ENCODE results near the gene SERINC5. TPM values are rescaled to one million over a fixed set of nuclear protein-coding genes. Genes with fewer than 3 reads are reported as not detected.

The SERINC5 gene
- total RNA-seq, 1 experiment from 2014 or later = 128 TPM

DNA sequence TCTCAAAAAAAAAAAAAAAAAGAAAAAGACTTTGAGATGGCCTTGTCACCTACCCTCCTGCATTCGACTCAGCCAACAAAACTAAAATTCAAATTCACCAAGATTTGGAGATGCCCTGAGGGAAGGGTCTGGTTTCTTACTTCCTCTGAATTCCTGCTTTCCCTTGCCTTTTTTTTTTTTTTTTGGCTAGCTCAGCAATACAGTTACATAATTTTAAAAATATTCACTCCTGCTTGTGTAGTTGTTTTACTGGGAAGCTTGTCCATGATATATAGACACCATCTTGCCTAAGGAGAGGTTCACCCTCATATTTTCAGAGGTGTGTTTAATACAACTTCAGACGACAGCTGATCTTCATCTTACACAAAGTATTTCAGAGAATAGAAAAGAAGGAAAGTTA lies 21.3 kb upstream of the SERINC5 start (continued):
- TF ChIP-seq, protein P1, sequence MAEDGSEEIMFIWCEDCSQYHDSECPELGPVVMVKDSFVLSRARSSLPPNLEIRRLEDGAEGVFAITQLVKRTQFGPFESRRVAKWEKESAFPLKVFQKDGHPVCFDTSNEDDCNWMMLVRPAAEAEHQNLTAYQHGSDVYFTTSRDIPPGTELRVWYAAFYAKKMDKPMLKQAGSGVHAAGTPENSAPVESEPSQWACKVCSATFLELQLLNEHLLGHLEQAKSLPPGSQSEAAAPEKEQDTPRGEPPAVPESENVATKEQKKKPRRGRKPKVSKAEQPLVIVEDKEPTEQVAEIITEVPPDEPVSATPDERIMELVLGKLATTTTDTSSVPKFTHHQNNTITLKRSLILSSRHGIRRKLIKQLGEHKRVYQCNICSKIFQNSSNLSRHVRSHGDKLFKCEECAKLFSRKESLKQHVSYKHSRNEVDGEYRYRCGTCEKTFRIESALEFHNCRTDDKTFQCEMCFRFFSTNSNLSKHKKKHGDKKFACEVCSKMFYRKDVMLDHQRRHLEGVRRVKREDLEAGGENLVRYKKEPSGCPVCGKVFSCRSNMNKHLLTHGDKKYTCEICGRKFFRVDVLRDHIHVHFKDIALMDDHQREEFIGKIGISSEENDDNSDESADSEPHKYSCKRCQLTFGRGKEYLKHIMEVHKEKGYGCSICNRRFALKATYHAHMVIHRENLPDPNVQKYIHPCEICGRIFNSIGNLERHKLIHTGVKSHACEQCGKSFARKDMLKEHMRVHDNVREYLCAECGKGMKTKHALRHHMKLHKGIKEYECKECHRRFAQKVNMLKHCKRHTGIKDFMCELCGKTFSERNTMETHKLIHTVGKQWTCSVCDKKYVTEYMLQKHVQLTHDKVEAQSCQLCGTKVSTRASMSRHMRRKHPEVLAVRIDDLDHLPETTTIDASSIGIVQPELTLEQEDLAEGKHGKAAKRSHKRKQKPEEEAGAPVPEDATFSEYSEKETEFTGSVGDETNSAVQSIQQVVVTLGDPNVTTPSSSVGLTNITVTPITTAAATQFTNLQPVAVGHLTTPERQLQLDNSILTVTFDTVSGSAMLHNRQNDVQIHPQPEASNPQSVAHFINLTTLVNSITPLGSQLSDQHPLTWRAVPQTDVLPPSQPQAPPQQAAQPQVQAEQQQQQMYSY (CRISPR knock-in tag; IDR thresholded peaks at IDR 0.05) = no peak
- TF ChIP-seq ATF2 (CRISPR knock-in tag; IDR thresholded peaks at IDR 0.05; ENCODE audit: borderline replicate concordance, low read depth) = no peak
- no peak for TF ChIP-seq ATF1 (CRISPR knock-in tag; IDR thresholded peaks at IDR 0.05)
- TF ChIP-seq SP1 (CRISPR knock-in tag; conservative IDR thresholded peaks at IDR 0.05) = no peak
- TF ChIP-seq FOXP1 (CRISPR knock-in tag; IDR thresholded peaks at IDR 0.05; ENCODE audit: borderline replicate concordance) = no peak
- TF ChIP-seq, protein P2, sequence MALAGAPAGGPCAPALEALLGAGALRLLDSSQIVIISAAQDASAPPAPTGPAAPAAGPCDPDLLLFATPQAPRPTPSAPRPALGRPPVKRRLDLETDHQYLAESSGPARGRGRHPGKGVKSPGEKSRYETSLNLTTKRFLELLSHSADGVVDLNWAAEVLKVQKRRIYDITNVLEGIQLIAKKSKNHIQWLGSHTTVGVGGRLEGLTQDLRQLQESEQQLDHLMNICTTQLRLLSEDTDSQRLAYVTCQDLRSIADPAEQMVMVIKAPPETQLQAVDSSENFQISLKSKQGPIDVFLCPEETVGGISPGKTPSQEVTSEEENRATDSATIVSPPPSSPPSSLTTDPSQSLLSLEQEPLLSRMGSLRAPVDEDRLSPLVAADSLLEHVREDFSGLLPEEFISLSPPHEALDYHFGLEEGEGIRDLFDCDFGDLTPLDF (CRISPR knock-in tag; IDR thresholded peaks at IDR 0.05) = no peak
- TF ChIP-seq, protein P3, sequence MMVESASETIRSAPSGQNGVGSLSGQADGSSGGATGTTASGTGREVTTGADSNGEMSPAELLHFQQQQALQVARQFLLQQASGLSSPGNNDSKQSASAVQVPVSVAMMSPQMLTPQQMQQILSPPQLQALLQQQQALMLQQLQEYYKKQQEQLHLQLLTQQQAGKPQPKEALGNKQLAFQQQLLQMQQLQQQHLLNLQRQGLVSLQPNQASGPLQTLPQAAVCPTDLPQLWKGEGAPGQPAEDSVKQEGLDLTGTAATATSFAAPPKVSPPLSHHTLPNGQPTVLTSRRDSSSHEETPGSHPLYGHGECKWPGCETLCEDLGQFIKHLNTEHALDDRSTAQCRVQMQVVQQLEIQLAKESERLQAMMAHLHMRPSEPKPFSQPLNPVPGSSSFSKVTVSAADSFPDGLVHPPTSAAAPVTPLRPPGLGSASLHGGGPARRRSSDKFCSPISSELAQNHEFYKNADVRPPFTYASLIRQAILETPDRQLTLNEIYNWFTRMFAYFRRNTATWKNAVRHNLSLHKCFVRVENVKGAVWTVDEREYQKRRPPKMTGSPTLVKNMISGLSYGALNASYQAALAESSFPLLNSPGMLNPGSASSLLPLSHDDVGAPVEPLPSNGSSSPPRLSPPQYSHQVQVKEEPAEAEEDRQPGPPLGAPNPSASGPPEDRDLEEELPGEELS (CRISPR knock-in tag; IDR thresholded peaks at IDR 0.05) = no peak
- TF ChIP-seq NFE2L1 (CRISPR knock-in tag; IDR thresholded peaks at IDR 0.05) = no peak

DNA sequence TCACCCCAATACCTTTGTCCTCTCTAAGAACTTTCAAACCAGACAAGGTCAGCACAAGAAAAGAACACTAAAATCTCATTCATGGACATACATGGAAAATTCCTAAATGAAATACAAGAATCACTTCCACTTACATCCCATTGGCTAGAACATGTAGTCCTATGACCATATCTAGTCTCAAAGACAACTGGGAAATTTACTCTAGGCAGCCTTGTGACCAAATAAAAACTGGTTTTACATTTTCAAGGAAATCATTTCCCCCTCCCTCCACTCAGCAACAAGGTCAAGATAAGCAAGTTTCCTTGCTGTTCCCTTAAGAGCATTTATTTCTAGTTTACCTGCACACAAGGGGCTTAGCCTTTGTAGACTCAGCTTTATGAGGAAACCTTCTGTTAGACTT lies 20.3 kb upstream of the SERINC5 start:
- H3K4me3 Mint-ChIP-seq = no peak overlapping the region
- ChIA-PET CTCF (interaction anchor here (0.7 to 1.2 kb wide), 4 partner anchors 21 to 184 kb away, joined by 3 to 6 read pairs (median 5); partner anchors contain the start of gene SERINC5), POLR2A (no interaction called here)
- no peaks in the 10 kb centered on the region for H3K27me3 Mint-ChIP-seq (ENCODE audit: low read depth)
- ATAC-seq (no peak), DNase-seq (ENCODE audit: low spot score) (no peak)
- H3K27ac Mint-ChIP-seq = no peak overlapping the region
- TF ChIP-seq KAT7 (CRISPR knock-in tag; IDR thresholded peaks at IDR 0.05; ENCODE audit: borderline replicate concordance) (no peak), NFE2L1 (CRISPR knock-in tag; IDR thresholded peaks at IDR 0.05) (no peak), FOXP1 (CRISPR knock-in tag; IDR thresholded peaks at IDR 0.05; ENCODE audit: borderline replicate concordance) (no peak), EMX1 (CRISPR knock-in tag; IDR thresholded peaks at IDR 0.05) (no peak), CTCF (IDR thresholded peaks at IDR 0.05) (no peak), SOX15 (CRISPR knock-in tag; IDR thresholded peaks at IDR 0.05) (no peak), ZBTB21 (CRISPR knock-in tag; IDR thresholded peaks at IDR 0.05; ENCODE audit: borderline replicate concordance) (no peak), MXD4 (CRISPR knock-in tag; IDR thresholded peaks at IDR 0.05; ENCODE audit: borderline replicate concordance) (no peak), NR2C2 (CRISPR knock-in tag; IDR thresholded peaks at IDR 0.05) (no peak), USF1 (CRISPR knock-in tag; IDR thresholded peaks at IDR 0.05) (no peak), ETV6 (CRISPR knock-in tag; IDR thresholded peaks at IDR 0.05) (no peak)
- TF ChIP-seq, protein P4, sequence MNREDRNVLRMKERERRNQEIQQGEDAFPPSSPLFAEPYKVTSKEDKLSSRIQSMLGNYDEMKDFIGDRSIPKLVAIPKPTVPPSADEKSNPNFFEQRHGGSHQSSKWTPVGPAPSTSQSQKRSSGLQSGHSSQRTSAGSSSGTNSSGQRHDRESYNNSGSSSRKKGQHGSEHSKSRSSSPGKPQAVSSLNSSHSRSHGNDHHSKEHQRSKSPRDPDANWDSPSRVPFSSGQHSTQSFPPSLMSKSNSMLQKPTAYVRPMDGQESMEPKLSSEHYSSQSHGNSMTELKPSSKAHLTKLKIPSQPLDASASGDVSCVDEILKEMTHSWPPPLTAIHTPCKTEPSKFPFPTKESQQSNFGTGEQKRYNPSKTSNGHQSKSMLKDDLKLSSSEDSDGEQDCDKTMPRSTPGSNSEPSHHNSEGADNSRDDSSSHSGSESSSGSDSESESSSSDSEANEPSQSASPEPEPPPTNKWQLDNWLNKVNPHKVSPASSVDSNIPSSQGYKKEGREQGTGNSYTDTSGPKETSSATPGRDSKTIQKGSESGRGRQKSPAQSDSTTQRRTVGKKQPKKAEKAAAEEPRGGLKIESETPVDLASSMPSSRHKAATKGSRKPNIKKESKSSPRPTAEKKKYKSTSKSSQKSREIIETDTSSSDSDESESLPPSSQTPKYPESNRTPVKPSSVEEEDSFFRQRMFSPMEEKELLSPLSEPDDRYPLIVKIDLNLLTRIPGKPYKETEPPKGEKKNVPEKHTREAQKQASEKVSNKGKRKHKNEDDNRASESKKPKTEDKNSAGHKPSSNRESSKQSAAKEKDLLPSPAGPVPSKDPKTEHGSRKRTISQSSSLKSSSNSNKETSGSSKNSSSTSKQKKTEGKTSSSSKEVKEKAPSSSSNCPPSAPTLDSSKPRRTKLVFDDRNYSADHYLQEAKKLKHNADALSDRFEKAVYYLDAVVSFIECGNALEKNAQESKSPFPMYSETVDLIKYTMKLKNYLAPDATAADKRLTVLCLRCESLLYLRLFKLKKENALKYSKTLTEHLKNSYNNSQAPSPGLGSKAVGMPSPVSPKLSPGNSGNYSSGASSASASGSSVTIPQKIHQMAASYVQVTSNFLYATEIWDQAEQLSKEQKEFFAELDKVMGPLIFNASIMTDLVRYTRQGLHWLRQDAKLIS (CRISPR knock-in tag; IDR thresholded peaks at IDR 0.05; ENCODE audit: borderline replicate concordance) = no peak
- TF ChIP-seq, protein P5, sequence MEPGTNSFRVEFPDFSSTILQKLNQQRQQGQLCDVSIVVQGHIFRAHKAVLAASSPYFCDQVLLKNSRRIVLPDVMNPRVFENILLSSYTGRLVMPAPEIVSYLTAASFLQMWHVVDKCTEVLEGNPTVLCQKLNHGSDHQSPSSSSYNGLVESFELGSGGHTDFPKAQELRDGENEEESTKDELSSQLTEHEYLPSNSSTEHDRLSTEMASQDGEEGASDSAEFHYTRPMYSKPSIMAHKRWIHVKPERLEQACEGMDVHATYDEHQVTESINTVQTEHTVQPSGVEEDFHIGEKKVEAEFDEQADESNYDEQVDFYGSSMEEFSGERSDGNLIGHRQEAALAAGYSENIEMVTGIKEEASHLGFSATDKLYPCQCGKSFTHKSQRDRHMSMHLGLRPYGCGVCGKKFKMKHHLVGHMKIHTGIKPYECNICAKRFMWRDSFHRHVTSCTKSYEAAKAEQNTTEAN (CRISPR knock-in tag; IDR thresholded peaks at IDR 0.05) = no peak
- TF ChIP-seq, protein P6, sequence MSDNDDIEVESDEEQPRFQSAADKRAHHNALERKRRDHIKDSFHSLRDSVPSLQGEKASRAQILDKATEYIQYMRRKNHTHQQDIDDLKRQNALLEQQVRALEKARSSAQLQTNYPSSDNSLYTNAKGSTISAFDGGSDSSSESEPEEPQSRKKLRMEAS (CRISPR knock-in tag; IDR thresholded peaks at IDR 0.05) = no peak
- H3K9me3 Mint-ChIP-seq = no peaks in the 10 kb centered on the region
- H3K36me3 Mint-ChIP-seq = no peaks in the 10 kb centered on the region
- H3K4me1 Mint-ChIP-seq = no peaks in the 10 kb centered on the region

All from WTC11 (cell line).